OCI-LY7 (cell line): ENCODE results near the gene GPSM1. TPM values are rescaled to one million over a fixed set of nuclear protein-coding genes. Genes with fewer than 3 reads are reported as not detected.

ENCODE experiments used
- BruUV-seq: library from RNA; stranded (reverse); fragments of 400-500 nt; replicated peaks from 2 replicates; lab custom pipeline; 2021; lab: Mats Ljungman, UMichigan
- CTCF ChIA-PET: fragments of 300-600 bp; sonication (Branson Sonifier 250); formaldehyde crosslinking; loops from one replicate; lab custom pipeline; 2022; ENCODE audit warnings: antibody characterized with exemption; ENCODE audit not compliant: unreplicated experiment; lab: Charles Lee
- POLR2A ChIA-PET: fragments of 300-600 bp; sonication (Branson Sonifier 250); formaldehyde crosslinking; loops from one replicate; lab custom pipeline; 2022; ENCODE audit warnings: antibody characterized with exemption; lab: Charles Lee
- DNase-seq: peaks from one replicate; pipeline ENCODE4 v3.0.0-alpha.2; 2015; ENCODE audit warnings: low spot score
- H2AFZ ChIP-seq: fragments of 200-600 bp; sonication (generic), shearing (Covaris generic); 2 replicates; pipeline ENCODE4 v1.6.1; 2014; ENCODE audit warnings: mild to moderate bottlenecking, antibody characterized with exemption, low read length, moderate library complexity
- H3K27ac ChIP-seq: fragments of 200-600 bp; sonication (generic); 2 replicates; pipeline ENCODE4 v1.5.1; 2014; ENCODE audit warnings: mixed run types, low read depth, mild to moderate bottlenecking, moderate library complexity, low read length, inconsistent platforms; ENCODE audit not compliant: poor library complexity, severe bottlenecking
- H3K36me3 ChIP-seq: fragments of 200-600 bp; sonication (generic); 2 replicates; pipeline ENCODE4 v1.6.1; 2014; ENCODE audit warnings: mild to moderate bottlenecking, antibody characterized with exemption, low read length, moderate library complexity, mixed read lengths; ENCODE audit not compliant: insufficient read depth
- H3K4me1 ChIP-seq: fragments of 200-600 bp; sonication (generic); 2 replicates; pipeline ENCODE4 v1.5.1; 2014; ENCODE audit warnings: mild to moderate bottlenecking, low read length; ENCODE audit not compliant: insufficient read depth, poor library complexity, severe bottlenecking
- H3K4me2 ChIP-seq: fragments of 200-600 bp; sonication (generic); 2 replicates; pipeline ENCODE4 v1.6.1; 2014; ENCODE audit warnings: mild to moderate bottlenecking, low read length
- H3K4me3 ChIP-seq: fragments of 200-600 bp; sonication (generic); 2 replicates; pipeline ENCODE4 v1.5.1; 2014; ENCODE audit warnings: mild to moderate bottlenecking, low read depth, low read length; ENCODE audit not compliant: poor library complexity, severe bottlenecking
- H3K79me2 ChIP-seq: fragments of 200-600 bp; sonication (generic); 2 replicates; pipeline ENCODE4 v1.6.1; 2016; ENCODE audit warnings: low read depth, mild to moderate bottlenecking, low read length, moderate library complexity, mixed read lengths; ENCODE audit not compliant: insufficient read depth
- H3K9me2 ChIP-seq: fragments of 200-600 bp; sonication (generic); 2 replicates; pipeline ENCODE4 v1.6.1; 2016; ENCODE audit warnings: mild to moderate bottlenecking, low read length, mixed read lengths; ENCODE audit not compliant: insufficient read depth
- H3K9me3 ChIP-seq: fragments of 200-600 bp; sonication (generic); 2 replicates; pipeline ENCODE4 v1.6.1; 2014; ENCODE audit warnings: mild to moderate bottlenecking, mixed run types, low read length, mixed read lengths
- H4K20me1 ChIP-seq: fragments of 200-600 bp; sonication (generic); 2 replicates; pipeline ENCODE4 v1.6.1; 2014; ENCODE audit warnings: mild to moderate bottlenecking, antibody characterized with exemption, low read length, moderate library complexity, mixed read lengths; ENCODE audit not compliant: insufficient read depth
- CTCF ChIP-seq: fragments of 200-600 bp; sonication (generic); conservative IDR thresholded peaks from 2 replicates; pipeline ENCODE4 v1.5.1; 2014; ENCODE audit warnings: mild to moderate bottlenecking, antibody characterized with exemption, low read length, moderate library complexity, mixed read lengths
- EZH2phosphoT487 ChIP-seq: fragments of 200-600 bp; sonication (generic); IDR thresholded peaks from 2 replicates; pipeline ENCODE4 v1.6.1; 2018; ENCODE audit warnings: low read depth, borderline replicate concordance, mild to moderate bottlenecking, mixed run types, antibody characterized with exemption, low read length, moderate library complexity, mixed read lengths
- intact Hi-C: fragments of 100-400 bp; cut with micrococcal nuclease; formaldehyde crosslinking; loops from one replicate; pipeline ENCODE4 v1.10.0; 2022; ENCODE audit not compliant: unreplicated experiment
- total RNA-seq, 2 experiments: library from RNA; depleted of rRNA in 1 of 2; stranded (reverse); fragments of >200 nt in 1 of 2; shearing (Covaris generic) in 1 of 2; gene quantifications; 2 replicates each; pipeline ENCODE4 v1.2.3, GENCODE V29; 2014 to 2022

GPSM1 gene
- total RNA-seq, 2 experiments from 2014 or later = not detected

- POLR2A ChIA-PET = no interaction called here
- Histone ChIP-seq H3K4me1 (no peaks in the 10 kb centered on the region), H3K27ac (no peak overlapping the region), H3K36me3 (no peaks in the 10 kb centered on the region), H3K4me2 (no peak overlapping the region), H3K79me2 (no peaks in the 10 kb centered on the region), H4K20me1 (no peaks in the 10 kb centered on the region), H2AFZ (no peak overlapping the region), H3K4me3 (no peak overlapping the region), H3K9me3 (no peaks in the 10 kb centered on the region), H3K9me2 (no peaks in the 10 kb centered on the region)
- BruUV-seq = no TSS peak
- TF ChIP-seq EZH2phosphoT487 (no peak), CTCF (no peak)
- intact Hi-C loops = no loop called here
- DNase-seq = no peak
- CTCF ChIA-PET = interaction anchor here (1.0 kb wide), 1 partner anchor 15 kb away, joined by 4 read pairs; no protein-coding TSS in a partner anchor
Measured at GRCh38 chr9:136324501-136325300, 2.6 kb upstream of the GPSM1 start.

DNA sequence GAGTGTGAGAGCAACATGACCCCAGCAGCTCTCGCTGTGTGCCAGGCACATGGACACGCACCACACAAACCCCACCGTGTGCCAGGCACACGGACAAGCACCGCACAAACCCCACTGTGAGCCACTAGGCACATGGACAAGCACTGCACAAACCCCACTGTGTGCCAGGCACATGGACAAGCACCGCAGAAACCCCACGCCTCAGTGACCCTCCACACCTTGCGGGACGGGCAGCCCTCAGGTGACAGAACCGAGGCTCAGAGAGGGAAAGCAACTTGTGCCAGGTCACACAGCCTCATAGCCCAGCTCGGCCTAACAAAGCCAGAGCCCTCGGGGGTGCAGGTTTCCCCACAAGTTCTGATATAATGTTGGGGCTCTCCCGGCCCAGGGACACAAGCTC, 2.0 kb upstream of the GPSM1 start:
- DNase-seq = no peak
- H3K4me2 ChIP-seq = no peak overlapping the region
- TF ChIP-seq CTCF = no peak
- TF ChIP-seq EZH2phosphoT487 = no peak
- intact Hi-C loops = no loop called here
- no peaks in the 10 kb centered on the region for H3K4me1 ChIP-seq
- H4K20me1 ChIP-seq = no peaks in the 10 kb centered on the region
- no peaks in the 10 kb centered on the region for H3K9me3 ChIP-seq
- no TSS peak for BruUV-seq
- H3K27ac ChIP-seq = no peak overlapping the region
- no peaks in the 10 kb centered on the region for H3K36me3 ChIP-seq
- H3K9me2 ChIP-seq = no peaks in the 10 kb centered on the region
- no peaks in the 10 kb centered on the region for H3K79me2 ChIP-seq
- H3K4me3 ChIP-seq = no peak overlapping the region
- ChIA-PET CTCF (no interaction called here), POLR2A (no interaction called here)
- H2AFZ ChIP-seq = no peak overlapping the region

GRCh38 chr9:136326061-136326760, 1.1 kb upstream of the GPSM1 start:
- TF ChIP-seq CTCF (no peak), EZH2phosphoT487 (no peak)
- no peaks in the 10 kb centered on the region for H3K9me3 ChIP-seq
- H3K9me2 ChIP-seq = no peaks in the 10 kb centered on the region
- intact Hi-C loops = no loop called here
- no peaks in the 10 kb centered on the region for H3K4me1 ChIP-seq
- DNase-seq = no peak
- BruUV-seq = no TSS peak
- H3K4me3 ChIP-seq = no peak overlapping the region
- H4K20me1 ChIP-seq = no peaks in the 10 kb centered on the region
- no peaks in the 10 kb centered on the region for H3K36me3 ChIP-seq
- no peak overlapping the region for H3K27ac ChIP-seq
- POLR2A ChIA-PET = no interaction called here
- CTCF ChIA-PET = no interaction called here
- H2AFZ ChIP-seq = no peak overlapping the region
- no peaks in the 10 kb centered on the region for H3K79me2 ChIP-seq
- no peak overlapping the region for H3K4me2 ChIP-seq
